NCI-H187 (cell line): ENCODE data around the gene MINDY2.

ENCODE experiments used
- DNase-seq, 2 experiments: peaks; one replicate each; lab custom pipeline; 2025; lab: John Stamatoyannopoulos, UW

The MINDY2 gene, protein sequence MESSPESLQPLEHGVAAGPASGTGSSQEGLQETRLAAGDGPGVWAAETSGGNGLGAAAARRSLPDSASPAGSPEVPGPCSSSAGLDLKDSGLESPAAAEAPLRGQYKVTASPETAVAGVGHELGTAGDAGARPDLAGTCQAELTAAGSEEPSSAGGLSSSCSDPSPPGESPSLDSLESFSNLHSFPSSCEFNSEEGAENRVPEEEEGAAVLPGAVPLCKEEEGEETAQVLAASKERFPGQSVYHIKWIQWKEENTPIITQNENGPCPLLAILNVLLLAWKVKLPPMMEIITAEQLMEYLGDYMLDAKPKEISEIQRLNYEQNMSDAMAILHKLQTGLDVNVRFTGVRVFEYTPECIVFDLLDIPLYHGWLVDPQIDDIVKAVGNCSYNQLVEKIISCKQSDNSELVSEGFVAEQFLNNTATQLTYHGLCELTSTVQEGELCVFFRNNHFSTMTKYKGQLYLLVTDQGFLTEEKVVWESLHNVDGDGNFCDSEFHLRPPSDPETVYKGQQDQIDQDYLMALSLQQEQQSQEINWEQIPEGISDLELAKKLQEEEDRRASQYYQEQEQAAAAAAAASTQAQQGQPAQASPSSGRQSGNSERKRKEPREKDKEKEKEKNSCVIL

DNA sequence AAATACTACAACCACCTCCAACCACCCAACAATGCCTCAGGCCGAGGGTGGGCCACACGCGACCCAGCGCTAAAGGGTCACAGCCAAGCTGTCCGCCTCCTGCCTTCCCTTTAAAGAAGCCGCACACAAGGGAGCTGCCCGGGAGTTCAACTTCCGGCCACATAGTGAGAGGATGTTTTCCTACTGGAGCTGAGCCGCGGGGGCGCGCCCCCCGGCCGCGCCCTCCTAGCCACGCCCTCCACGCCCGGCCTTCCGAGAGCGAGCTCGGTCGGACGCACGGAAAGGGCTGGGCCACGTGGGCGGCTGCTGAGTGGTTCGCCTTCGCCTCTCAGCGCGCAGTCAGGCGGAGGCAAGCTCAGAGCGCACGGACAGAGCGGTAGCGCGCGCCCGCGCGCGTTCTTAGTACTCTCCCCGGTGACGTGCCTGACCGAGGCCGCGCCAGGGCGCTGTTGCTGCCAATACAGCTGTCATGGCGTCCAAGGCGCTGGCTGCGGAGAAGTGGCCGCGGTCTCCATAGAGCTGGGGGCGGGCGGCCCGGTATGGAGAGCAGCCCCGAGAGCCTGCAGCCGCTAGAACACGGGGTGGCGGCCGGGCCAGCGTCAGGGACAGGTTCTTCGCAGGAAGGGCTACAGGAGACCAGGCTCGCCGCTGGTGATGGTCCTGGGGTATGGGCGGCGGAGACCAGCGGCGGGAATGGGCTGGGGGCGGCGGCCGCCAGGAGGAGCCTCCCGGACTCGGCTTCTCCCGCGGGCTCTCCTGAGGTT, at the start of gene MINDY2:
MINDY2 (plus strand) TSS at position 446 of the 764 bp plus-strand sequence; CDS start at position 540, 94 bp downstream.
- peak; percentile 86 to 93 for DNase-seq

DNA sequence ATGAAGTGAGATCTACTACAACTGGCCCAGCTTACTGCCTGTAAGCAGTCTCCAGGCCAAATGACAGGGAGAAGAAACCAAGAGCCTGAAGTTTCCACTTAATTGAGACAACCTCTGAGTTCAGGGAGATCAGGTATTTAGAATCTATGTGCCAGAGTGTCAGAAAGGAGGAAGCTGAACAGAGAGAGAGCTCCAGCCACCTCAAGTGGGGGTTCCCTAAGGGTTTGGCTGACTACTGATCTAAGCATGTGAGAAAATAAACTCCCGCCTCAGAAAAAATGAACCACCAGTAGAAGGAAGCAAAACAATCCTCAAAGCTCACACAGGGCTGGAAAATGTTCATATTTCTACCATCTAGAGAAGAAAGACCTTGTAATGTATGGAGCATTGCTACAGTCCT, 46.6 kb upstream of the MINDY2 start:
- no peak for DNase-seq

GRCh38 chr15:58726867-58727266, 44.2 kb upstream of the MINDY2 start:
- no peak for DNase-seq

- DNase-seq = no peak
Observed at GRCh38 chr15:58731756-58732535, 39.2 kb upstream of the MINDY2 start.

DNA sequence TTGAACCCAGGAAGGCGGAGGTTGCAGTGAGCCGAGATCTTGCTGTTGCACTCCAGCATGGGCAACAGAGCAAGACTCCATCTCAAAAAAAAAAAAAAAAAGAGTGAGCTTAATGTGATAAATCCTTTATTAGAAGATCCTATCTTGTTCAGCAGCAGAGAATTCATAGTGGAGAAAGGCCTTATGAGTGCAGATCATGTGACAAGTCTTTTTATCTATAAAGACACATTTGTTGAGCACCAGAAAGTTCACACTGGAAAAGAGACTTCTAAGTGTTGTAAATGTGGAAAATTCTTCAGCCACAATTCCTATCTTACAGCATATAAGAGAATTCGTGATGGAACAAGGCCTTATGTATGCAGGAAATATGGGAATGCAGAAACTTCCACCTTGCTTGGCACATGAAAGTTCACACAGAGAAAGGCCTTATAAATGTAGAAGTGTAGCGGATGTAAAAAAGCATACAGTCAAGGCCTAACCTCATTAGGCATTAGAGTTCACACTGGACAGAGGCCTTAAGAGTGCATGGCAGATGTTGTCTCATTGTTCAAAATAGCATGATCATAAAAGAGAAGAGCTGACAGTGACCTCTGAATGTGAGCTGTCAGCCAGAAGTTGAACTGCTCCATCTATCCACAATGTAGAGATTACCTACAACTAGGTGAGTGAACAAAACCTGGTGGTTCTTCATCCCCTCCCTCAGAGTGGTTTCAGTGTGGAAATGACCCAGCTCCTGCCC, 38.3 kb upstream of the MINDY2 start:
- no peak for DNase-seq

- no peak for DNase-seq
Observed at GRCh38 chr15:58734859-58735258, 36.2 kb upstream of the MINDY2 start.

- no peak for DNase-seq
Observed at GRCh38 chr15:58736018-58736643, 35.0 kb upstream of the MINDY2 start.

DNA sequence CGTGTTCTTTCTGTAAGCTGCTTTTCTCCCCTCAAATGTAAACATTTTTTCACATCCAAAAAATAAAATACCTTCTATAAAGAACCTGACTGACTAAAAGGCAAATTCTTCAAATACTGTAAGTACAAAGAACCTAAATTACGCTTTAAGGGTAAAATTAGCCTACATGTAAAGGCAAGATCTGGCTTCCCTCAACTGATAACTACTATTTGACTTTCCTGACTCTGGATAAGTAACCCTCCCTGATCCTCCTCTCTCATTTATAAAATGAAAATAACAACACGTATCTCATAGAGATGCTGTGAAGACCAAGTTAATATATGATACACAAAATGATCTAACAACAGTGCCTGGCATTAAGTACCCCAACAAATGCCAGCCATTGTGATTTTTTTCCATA, 33.8 kb upstream of the MINDY2 start:
- no peak for DNase-seq

DNA sequence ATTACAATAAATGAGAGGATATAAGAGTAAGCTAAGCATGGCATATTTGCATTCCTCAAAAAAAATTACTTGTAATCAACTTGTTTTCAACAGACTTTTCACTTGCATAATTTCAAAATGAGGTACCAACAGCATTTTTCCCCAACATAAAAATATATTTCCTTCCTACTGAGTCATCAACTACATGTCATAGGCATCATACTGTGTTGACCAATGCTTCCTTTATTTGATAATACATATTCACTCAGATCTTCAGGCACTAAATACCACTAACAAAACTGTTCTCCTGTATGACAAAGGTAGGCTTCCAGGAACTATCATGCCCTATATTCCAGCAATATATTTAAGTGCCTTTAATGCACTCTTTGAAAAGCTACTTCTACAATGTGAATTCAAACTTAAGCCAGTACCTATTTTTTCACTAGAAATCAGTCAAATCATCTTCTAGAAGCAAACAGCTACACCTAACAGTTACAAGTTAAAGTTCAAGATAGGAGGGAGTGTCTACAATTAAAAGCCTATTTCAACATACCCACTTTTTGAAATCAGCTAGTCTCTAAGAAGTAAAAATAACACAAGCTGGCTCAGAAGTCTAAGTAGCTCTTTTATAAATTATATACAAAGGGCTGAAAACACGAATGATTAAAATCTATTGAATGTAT, 32.9 kb upstream of the MINDY2 start:
- DNase-seq = no peak

GRCh38 chr15:58740436-58740835, 30.7 kb upstream of the MINDY2 start:
- no peak for DNase-seq

- DNase-seq = no peak
Observed at GRCh38 chr15:58741032-58741431, 30.1 kb upstream of the MINDY2 start.

GRCh38 chr15:58742022-58742813, 28.9 kb upstream of the MINDY2 start:
- no peak for DNase-seq

GRCh38 chr15:58742819-58743502, 28.1 kb upstream of the MINDY2 start:
- no peak for DNase-seq

- no peak for DNase-seq
Observed at GRCh38 chr15:58746174-58746573, 24.9 kb upstream of the MINDY2 start.

GRCh38 chr15:58748040-58748851, 22.9 kb upstream of the MINDY2 start:
- DNase-seq = no peak

DNA sequence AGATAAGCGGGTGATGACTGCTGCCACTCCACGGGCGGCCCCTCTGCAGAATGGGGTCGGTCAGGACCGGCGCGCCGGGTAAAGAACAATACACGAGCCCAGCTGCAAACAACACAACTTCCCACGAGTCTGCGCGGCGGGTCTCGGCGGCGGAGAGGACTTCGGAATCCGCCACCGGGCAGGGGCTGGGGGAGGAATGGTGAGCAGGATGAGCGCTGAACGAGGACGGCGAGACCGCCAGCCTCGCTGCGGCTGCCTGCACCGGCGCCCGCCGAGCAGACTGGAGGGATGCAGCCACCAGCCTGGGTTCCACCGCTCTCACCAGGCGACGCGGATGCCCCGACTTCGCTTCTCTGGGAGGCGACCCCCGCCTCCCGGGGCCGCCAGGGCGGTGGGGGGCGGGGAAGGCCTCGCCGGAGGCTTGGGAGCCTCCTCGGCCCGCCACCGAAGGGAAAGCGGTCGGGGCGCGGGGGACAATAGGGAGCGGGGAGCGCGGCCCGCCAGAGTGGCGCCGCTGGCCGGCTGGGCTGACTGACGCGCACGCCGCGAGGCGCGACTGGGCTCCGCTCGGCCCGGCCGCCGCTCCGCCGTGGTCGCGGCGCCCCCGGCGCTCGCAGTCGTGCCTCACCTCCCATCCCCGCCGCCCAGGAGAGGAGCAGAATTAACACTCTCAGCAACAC, 22.1 kb upstream of the MINDY2 start:
- DNase-seq = no peak
